Glutamatergic neuron (in vitro differentiated cells): ENCODE results near the gene SLC18B1. TPM values are rescaled to one million over a fixed set of nuclear protein-coding genes. Genes with fewer than 3 reads are reported as not detected.

Source experiments
- DNase-seq: peaks from one replicate; pipeline ENCODE4 v3.0.0; 2022
- H3K27ac Mint-ChIP-seq: one replicate; pipeline ENCODE4 v1.8.0; 2020; ENCODE audit warnings: mild to moderate bottlenecking, mixed read lengths, inconsistent platforms; ENCODE audit not compliant: unreplicated experiment
- H3K27me3 Mint-ChIP-seq: one replicate; pipeline ENCODE4 v1.8.0; 2020; ENCODE audit warnings: mild to moderate bottlenecking, moderate library complexity, mixed read lengths, inconsistent platforms; ENCODE audit not compliant: unreplicated experiment
- H3K36me3 Mint-ChIP-seq: one replicate; pipeline ENCODE4 v1.8.0; 2020; ENCODE audit warnings: mild to moderate bottlenecking, mixed read lengths, inconsistent platforms; ENCODE audit not compliant: unreplicated experiment
- H3K4me1 Mint-ChIP-seq: one replicate; pipeline ENCODE4 v1.8.0; 2020; ENCODE audit warnings: mild to moderate bottlenecking, low read depth, mixed read lengths, inconsistent platforms; ENCODE audit not compliant: unreplicated experiment
- H3K4me3 Mint-ChIP-seq: one replicate; pipeline ENCODE4 v1.8.0; 2020; ENCODE audit warnings: mild to moderate bottlenecking, mixed read lengths, inconsistent platforms; ENCODE audit not compliant: unreplicated experiment
- H3K9me3 Mint-ChIP-seq: one replicate; pipeline ENCODE4 v1.8.0; 2020; ENCODE audit warnings: mild to moderate bottlenecking, moderate library complexity, mixed read lengths, inconsistent platforms; ENCODE audit not compliant: unreplicated experiment
- CTCF ChIP-seq: fragments of 200-600 bp; sonication (generic); IDR thresholded peaks from one replicate; pipeline ENCODE4 v1.5.0; 2021; ENCODE audit not compliant: partially characterized antibody, unreplicated experiment
- total RNA-seq: library from RNA; stranded (reverse); fragmentation: NEBNext Ultra II Directional; extraction: Animal tissue kit (Norgen Biotek cat#: 25700); gene quantifications from one replicate; pipeline ENCODE4 v1.2.1, GENCODE V29; 2021; ENCODE audit not compliant: unreplicated experiment

Gene SLC18B1
- total RNA-seq, 1 donor from 2014 or later: 5.8 TPM

- no peaks in the 10 kb centered on the region for H3K9me3 Mint-ChIP-seq
- peaks cover 2% of the 10 kb centered on the region for H3K27me3 Mint-ChIP-seq
- H3K27ac Mint-ChIP-seq: no peak overlapping the region
- DNase-seq: no peak
- TF ChIP-seq CTCF: no peak
- H3K4me1 Mint-ChIP-seq: no peaks in the 10 kb centered on the region
- H3K36me3 Mint-ChIP-seq: no peaks in the 10 kb centered on the region
- H3K4me3 Mint-ChIP-seq: no peak overlapping the region
Observed at GRCh38 chr6:132749111-132749510, 49.3 kb downstream of the SLC18B1 start.

DNA sequence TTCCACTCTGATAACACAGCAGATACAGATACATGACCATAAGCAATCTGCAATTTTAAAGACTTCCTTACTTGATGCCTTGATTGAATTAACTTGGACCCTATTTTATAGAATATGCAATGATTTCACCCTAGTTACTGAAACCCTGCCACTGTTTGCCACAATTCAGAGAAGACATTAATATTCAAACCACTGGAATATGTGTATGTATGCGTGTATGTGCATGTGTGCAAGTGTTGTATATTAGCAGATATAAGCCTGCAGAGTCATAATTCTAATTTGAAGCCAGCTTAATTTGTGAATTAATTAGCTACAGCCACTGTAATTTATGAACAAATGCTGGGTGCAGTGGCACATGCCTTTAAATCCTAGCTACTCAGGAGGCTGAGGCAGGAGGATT lies 50.0 kb downstream of the SLC18B1 start:
- Mint-ChIP-seq H3K27ac (no peak overlapping the region), H3K4me1 (no peaks in the 10 kb centered on the region)

GRCh38 chr6:132746048-132746447 lies 52.4 kb downstream of the SLC18B1 start:
- no peak for TF ChIP-seq CTCF
- H3K9me3 Mint-ChIP-seq: no peaks in the 10 kb centered on the region
- DNase-seq: no peak
- no peaks in the 10 kb centered on the region for H3K4me1 Mint-ChIP-seq
- H3K27ac Mint-ChIP-seq: no peak overlapping the region
- H3K36me3 Mint-ChIP-seq: no peaks in the 10 kb centered on the region
- H3K4me3 Mint-ChIP-seq: no peak overlapping the region
- H3K27me3 Mint-ChIP-seq: peaks cover 2% of the 10 kb centered on the region

More for the DNA sequence above, 50.0 kb downstream of the SLC18B1 start:
- Mint-ChIP-seq H3K27me3 (peaks cover 2% of the 10 kb centered on the region), H3K36me3 (no peaks in the 10 kb centered on the region), H3K4me3 (no peak overlapping the region), H3K9me3 (no peaks in the 10 kb centered on the region)
- no peak for DNase-seq
- no peak for TF ChIP-seq CTCF

DNA sequence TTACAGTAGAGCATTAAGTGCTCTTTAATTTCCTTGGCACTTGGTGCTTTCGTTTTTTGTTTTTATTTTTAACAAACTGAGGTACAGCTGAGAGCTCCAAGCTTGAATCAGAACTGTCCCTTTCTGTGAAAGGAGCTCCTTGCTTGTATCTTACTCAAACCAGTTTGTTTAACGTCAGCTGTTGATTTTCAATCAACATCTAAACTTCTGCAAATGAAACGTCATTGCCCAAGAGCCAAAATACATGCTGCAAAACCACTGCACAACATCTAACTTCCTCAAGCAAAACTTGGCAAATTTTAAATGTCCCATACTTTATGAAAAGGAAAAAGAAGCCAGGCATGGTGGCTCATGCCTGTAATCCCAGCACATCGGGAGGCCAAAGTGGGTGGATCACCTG lies 55.9 kb downstream of the SLC18B1 start:
- peaks cover 2% of the 10 kb centered on the region for H3K9me3 Mint-ChIP-seq
- TF ChIP-seq CTCF: no peak
- H3K27me3 Mint-ChIP-seq: peaks cover 2% of the 10 kb centered on the region
- H3K4me3 Mint-ChIP-seq: no peak overlapping the region
- no peak overlapping the region for H3K27ac Mint-ChIP-seq
- no peak for DNase-seq
- no peaks in the 10 kb centered on the region for H3K36me3 Mint-ChIP-seq
- H3K4me1 Mint-ChIP-seq: no peaks in the 10 kb centered on the region

DNA sequence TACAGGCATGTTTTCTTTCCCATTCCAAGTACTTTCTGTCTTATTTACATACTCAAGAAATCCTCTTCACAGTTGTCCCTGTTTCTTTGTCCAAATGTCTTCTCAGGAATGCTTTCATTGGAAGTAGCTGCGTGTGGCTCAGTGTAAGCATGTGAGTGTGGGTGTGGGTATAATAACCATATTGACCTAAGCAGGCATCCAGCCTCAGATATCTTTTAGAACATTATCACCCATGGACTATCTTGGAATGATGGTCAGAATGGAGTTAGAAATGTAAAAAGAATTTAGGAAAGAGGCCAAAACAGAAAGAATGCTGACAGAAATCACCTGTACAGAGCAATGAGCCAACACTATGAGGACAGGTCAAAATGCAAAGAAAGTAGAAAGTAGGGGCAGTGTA lies 57.2 kb downstream of the SLC18B1 start:
- Mint-ChIP-seq H3K4me1 (no peaks in the 10 kb centered on the region), H3K36me3 (no peaks in the 10 kb centered on the region), H3K27me3 (no peaks in the 10 kb centered on the region), H3K27ac (no peak overlapping the region), H3K4me3 (no peak overlapping the region), H3K9me3 (peaks cover 2% of the 10 kb centered on the region)
- DNase-seq: no peak
- no peak for TF ChIP-seq CTCF
